GM21381 (cell line): ENCODE data around the gene DLG5.
A peak's percentile ranks its signal among the peaks of the same experiment; 100 is the strongest.

Experiments
- ATAC-seq: cut with Tn5 transposase; IDR thresholded peaks from one replicate; pipeline ENCODE4 v1.9.1; 2021; ENCODE audit warnings: mild to moderate bottlenecking, moderate library complexity; ENCODE audit not compliant: unreplicated experiment

DLG5 gene

DNA sequence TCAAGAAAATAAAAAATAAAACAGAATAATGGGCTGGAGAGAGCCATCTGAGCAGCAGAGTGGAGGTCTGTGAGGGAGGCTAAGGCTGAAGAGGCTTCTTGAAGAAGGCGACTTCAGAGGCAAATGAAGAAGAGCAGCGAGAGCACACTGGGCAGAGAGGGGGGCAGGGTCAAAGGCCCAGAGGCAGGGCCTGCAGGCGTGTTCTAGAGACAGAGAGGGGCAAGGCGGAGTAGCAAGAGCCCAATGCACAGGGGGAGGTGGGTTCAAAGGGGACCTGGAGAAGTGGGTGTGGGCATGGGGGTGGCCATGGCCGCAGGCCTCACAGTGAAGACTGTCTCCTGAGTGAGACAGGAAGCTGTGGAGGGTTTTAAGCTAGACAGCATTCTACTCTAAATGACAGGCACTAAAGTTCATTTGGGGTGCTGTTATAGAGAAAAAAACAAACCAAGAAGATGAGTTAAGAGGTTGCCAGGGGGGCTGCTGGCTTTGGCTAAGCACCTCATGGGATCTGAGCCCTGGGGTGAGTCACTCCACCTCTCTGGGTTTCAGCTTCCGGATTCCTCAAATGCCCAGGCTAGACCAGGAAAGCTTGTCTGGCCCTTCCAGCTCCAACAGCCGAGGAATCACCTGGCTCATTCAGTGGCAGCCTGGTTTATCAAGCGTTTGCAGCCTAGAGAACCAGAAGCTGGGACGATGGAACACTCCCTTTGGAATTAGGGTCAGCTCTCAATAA lies 81.7 kb downstream of the DLG5 start:
- no peak for ATAC-seq

DNA sequence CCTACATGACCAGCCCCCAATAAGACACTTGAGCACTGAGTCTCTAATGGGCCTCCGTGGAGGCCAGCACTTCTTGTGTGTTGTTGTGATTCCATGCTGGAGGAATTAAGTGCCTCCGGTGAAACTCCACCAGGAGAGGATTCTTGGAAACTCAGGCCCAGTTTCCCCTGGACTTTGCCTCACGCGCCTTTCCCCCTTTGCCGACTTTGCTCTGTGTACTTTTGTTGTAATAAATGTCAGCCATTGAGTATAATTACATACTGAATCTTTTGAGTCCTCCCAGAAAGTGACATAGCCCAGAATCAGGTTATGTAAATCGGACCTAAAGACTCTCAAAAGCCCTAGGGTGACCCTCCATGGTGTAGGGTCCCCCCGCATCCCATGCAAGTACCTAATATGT lies 82.4 kb downstream of the DLG5 start:
- no peak for ATAC-seq

DNA sequence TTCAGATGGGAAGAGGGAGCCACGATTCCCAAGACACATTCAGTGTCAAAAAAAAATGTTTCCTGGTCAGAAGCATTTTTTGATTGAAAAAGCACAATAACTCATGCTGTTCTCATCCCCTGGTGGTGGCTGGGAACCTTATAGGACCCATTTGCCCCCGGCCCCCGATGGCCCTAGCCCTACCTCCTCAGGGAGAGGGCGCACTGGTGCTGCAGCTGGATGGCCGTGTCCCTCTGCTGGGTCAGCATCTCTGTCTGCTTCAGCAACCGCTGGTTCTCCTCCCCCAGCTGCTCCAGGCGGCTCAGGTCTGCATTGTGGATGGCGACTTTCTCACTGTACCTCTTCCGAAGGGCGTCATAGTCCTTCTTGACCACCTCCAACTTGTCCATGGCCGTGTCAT lies 83.3 kb downstream of the DLG5 start:
- ATAC-seq: no peak

DNA sequence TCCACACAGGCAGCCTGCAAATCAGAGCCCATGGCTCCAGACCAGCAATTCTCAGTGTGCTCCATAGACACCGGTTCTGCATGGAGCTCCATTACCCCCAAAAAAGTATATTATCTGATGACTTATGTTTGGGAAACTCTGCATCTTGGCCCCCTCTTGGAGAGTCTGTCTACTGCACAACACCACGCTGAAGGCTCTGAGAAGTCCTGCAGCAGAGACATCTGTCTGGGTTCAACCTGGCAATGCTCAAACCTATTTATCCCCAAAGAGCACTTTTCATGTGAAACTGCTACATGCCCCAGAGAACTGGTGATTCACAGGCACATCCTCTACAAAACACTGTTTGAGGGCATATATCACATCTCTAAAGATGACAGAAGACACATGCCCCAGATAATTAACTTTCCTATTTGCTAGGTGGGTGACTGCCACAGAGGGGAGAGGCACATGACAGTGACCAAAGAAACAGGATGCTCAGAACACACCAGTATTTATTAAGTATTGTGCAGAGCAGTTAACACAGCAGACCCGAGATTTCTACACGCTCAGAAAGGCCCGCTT lies 83.8 kb downstream of the DLG5 start:
- ATAC-seq: no peak

DNA sequence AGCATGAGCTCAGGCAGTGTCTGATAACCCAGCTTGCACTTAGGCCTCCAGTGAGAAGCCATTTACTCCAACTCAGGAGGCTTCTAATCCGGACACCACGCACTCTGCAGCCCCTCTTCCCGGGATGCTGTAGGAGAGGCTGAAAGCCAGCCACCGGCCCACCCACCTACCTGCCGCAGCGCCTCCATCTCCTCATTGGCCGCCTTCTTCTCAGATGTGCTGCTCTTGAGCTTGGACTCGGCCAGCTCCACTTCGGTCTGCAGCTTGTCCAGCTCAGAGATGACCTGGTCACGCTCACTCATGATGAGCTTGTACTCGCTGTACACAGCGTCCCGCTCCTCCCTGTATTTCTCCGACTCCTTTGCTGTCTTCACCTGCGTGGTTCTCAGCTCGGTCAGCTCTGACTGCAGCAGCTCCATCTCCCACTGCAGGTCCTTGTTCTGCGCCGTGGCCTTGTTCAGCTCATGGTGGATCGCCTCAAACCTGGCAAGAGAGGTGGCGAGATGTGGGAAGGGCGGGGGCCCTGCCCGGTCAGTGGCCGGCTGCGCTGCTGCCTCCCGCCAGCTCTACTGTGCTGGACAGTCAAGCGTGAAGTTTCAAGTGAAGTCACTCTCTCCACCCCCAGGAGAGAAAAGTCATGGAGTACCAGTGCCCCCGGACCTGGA lies 84.7 kb downstream of the DLG5 start:
- no peak for ATAC-seq

DNA sequence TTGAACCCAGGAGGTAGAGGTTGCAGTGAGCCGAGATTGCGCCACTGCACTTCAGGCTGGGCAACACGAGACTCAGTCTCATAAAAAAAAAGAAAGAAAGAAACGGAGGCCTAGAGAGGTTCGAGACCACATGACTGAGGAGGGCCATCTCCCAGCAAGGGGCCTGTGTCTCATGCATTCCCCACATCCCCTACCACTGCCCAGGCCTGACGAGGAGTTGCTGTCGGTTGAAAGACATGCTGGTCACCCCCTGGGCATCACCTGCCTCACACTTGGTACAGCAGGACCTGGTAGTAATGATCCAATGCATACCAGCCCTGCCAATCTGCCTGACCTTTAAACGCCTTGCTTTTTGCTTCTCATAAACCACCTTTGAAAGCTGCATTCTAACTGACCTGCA lies 85.9 kb downstream of the DLG5 start:
- ATAC-seq: no peak

DNA sequence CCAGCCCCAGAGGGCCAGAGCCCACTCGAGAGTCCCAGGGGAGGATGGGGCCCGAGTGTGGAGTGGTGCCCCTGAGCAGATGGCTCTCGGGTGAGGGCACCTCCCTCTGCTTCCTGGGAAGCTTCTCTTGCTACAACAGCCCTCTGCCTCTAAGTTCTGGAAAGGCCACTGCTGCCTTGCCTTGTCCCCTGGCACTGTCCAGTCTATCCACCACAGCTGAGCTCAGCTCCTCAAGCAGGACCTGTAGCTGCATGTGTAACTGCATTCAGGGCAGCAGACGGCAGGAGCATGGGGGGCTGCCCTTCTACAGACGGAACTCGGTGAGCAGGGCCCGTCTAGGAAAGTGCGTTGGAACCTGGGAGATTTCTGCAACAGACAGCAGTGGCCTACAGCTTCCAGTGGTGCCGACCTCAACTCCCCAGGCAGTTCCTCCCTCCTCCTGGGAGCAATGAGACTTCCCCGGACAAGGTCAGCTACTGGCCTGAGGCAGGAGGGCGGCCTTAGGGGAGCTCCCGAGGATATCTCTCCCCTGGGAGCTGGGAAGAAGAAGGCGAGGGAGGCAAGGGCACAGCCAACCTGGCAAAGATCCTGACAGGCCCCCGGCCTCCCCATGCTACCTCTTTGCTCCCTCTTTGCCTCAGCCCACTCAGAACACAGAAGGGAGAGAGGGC lies 88.5 kb downstream of the DLG5 start:
- ATAC-seq: no peak

DNA sequence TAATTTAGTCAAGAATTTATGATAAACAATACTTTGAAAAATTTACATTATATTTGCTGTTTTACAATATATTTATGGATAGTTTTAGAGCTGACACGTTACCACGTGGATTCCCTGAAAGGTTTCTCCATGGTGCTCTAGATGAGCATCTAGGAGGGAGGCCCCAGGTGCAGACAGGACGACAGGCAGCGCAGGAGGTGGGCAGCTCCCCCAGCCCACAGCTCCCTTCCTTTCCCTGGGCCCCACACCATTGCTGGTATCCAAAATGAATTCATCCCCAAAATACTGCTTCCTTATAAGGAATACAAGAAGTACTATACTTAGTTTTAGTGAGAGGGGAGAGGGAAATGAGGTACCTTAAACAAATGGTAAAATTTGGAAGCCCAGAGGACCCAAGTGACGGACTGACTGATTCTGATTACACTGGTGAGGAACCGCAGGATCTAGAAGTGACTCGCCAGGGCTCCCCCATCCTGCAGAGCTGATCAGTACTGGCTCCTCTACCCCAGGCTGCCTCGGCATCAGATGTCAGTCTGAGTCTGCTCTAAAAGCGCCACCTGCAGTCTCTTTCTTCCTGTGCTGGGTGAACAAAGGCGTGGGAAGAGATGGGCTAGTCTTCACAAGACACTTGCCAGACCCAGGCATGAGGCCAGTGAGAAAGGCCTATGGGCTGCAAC lies 89.2 kb downstream of the DLG5 start:
- ATAC-seq: peak; percentile 77

DNA sequence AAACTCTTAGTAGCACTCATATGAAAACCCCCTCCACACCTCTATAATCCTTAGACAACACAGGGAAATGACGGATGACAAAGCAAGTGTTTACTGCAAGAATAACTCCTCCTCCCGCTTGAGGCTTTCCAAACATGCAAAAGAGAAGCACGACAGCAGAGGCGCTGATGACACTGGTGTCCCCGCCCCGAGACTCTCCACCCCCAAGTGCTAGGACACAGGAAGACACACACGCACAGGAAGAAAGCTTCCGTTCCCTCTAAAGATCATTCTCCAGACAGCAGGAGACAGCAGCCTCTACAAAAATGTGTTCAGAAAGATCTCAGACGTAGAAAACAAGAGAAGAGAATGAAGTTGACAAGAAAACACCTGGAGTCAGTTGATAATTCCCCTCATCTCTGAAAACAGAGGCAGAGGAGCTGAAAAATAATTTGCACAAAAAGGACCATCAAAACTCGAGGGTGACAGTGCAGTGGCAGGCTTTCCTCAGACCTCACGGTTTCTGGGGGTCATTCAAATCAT lies 90.2 kb downstream of the DLG5 start:
- ATAC-seq: no peak

DNA sequence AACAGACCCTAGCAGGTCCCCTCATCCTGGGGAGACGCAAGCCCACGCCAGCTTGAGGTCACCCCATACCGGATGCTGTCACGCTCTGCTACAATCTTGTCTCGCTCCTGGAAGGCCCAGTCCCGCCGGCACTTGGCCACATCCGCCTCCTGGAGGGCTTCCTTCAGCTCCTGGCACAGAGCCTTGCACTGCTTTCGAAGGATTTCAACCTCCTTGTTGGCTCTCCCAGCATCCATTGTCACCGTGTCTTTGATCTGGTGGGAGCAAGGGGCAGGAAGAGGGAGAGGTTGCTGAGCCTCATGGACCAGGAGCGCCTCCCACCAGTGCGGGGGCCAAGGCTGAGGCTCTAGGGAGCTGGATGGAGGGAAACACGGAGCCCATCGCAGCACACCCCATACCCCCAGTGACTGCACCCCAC lies 90.9 kb downstream of the DLG5 start:
- no peak for ATAC-seq

DNA sequence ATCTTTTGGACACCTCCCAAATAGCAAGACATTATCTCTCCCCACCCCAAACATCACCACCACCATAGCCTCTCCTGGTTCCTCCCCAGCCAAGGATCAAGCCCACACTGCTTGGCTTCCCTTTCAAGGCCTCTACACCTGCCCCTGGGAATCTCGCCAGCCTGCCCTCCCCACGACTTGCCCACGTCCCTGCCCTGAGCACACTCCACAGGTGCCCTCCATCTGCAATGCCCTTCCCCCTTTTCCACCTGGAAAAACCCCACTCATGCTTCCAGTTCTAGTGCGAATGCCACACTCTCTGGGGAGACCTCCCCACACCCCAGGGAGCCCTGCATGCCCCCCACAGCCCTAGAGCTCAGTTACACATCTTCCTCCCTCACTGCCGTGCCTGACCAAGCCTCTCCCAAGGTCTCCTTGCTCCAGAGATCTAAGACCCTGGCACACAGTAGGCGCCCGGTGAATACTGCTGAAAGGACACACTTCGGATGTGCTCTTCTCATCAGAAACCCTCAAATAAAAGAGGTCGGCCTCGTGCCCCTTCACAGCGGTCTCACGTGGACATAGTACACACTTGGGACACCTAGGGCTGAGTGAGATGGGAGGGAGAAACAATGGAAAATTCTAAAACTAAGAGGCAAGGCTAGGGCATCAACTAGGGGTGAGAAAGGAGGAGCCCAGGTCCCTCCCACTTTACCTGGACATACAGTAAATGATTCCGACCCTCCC lies 91.4 kb downstream of the DLG5 start:
- ATAC-seq: no peak

DNA sequence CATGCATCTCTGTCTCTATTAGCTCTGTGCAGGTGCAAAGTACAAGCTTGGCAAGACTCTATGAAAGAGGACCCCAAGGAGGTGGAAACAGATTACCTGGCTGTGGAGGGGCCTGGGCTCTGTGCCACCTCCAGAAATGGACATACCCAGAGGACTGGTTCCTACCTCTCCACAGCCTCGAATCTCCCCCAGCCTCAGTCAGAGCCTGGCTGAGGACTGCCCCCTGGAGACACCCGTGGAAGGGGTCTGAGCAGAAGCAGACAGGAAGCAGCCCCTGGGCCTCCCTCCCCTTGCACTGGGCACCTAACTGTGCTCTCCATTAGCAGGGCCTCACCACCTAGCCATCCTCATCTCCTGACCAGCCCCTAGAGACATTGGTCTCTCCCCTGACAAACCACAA lies 92.0 kb downstream of the DLG5 start:
- no peak for ATAC-seq

DNA sequence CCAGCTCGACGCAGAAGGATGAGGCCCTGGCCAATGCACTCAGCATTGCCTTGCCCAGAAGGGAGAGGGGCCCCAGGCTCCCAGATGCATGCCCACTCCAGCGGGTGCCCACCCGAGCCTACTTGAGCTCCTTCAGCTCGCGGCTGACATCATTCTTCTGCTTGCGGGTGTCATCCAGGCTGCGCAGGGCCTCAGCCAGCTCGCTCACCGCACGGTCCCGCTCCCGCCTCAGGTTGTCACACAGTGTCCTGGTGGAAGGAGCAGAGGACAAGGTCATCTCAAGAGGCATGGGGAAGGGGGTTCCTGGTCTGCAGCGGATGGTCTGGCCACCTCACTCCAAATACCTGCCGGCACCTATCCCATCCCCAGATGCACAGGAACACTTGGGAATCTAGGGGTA lies 92.8 kb downstream of the DLG5 start:
- no peak for ATAC-seq

DNA sequence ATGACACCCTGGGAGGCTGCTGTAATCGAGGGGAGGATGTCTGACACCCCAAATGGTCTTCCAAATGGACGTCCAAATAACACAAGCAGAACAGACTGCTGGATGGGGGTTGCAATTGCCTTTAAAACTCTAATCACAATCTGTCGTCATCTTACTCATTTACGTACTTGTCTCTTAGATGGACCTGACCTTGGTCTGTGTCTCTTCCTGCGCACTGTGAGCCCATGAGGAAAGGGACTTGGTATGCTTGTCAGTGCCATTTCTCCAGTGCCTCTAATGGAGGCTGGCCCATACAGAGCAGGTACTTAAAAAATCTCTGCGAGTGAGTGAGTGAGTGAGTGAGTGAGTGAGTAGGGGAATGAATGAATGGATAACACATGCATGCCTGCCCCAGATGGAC lies 93.3 kb downstream of the DLG5 start:
- ATAC-seq: no peak

DNA sequence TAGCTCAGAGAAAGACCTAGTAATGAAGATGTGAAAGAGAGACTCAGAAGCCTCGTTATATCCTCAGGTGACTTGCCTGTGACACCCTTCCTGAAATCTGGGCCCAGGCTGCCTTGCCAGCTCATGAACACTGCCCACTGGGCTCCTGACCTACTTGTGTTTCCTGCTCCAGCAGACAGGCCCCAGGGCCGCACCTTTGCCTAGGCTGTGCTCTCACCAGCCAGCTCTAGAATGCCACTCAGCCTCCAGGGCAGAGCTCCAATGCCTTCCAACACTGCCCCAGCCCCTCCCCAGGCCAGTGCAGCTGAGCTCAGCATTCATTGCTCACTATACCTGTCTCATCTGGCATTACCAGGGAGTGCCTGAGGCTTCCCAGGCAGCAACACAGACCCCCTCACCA lies 94.3 kb downstream of the DLG5 start:
- ATAC-seq: no peak

DNA sequence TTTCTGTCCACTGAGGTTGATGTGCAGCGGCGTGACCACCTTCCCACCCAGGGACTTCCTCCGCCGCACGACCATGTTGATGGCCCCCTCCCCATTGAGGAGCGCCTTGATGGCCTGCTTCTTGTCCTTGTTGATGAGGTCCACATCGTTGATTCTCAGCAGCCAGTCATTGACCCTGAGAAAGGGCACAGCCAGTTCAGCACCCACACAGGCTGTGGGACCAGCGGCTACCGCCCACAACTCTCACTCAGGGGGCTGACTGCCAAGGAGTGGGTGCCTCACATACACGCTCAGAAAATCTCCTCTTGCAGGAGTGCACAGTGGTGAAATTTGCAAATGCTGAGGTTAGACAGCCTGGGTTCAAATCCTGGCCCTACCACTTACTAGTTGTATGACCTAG lies 97.2 kb downstream of the DLG5 start:
- ATAC-seq: no peak

DNA sequence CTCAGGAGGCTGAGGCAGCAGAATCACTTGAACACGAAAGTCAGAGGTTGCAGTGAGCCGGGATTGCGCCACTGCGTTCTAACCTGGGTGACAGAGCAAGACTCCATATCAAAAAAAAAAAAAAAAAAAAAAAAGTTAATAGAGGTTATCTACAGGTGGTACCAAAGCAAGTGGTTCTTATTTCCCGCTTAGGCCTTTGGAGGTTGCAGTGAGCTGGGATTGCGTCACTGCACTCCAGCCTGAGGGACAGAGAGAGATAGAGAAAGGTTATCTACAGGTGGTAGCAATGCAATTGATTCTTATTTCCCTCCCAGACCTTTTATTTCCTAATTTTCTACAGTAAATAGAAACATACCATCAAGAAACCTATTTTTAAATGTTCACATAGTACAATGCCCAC lies 98.2 kb downstream of the DLG5 start:
- ATAC-seq: no peak

DNA sequence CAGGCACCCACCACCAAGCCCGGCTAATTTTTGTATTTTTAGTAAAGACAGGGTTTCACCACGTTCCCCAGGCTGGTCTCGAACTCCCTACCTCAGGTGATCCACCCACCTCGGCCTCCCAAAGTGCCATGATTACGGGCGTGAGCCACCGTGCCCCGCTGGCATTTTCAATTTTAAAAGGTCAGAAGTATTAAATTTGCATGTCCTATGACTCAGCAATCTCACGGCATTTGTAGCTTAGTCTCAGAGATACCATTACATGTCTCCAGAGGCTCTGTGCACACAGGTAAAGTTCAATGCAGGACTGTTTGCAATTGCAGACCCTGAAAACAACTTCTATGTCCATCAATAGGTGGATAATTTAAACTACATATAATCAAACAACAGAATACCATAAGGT lies 99.2 kb downstream of the DLG5 start:
- no peak for ATAC-seq

DNA sequence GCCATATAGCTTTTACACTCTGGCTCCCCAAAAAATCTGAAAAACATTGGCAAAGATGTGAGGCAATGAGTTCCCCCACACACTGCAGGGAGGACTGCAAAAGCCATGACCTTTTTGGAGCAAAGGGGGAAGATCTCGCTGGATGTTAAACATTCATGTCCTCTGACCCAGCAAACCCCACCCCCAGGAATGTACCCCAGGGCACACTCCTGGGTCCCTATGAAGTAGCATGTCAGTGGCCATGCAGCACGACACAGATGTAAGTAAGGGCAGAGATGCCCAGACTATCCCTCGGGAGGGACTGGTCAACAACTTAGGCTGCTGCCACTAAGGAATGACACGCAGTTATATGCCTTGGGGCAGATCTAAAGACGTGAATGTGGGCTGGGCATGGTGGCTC lies 100.6 kb downstream of the DLG5 start:
- no peak for ATAC-seq

DNA sequence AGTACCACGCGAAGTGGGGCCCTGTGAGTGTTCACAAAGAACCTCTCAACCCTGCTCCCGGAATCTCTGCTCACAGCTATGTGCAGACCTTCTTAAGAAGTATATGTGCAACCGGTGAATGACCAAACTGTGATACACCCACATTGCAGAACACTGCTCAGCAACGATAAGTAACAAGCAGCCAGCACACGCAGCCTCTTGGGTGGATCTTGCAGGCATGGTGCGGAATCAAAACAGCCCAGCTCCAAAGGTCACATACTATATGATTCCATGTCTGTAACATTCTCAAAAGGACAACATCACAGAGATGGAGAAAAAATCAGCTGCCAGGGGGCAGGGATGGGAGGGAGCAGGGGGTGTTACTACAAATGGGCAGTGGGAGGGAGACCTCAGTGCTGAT lies 101.6 kb downstream of the DLG5 start:
- no peak for ATAC-seq
